Activated CD8-positive, alpha-beta memory T cell treated with anti-CD3 and anti-CD28 coated beads for 24 hours (primary cell): ENCODE results near the gene CEP20.

Experiments
- DNase-seq: peaks from one replicate; pipeline ENCODE4 v3.0.0-alpha.2; 2020

CEP20 gene

GRCh38 chr16:15827709-15828343 lies 60.6 kb downstream of the CEP20 start:
- no peak for DNase-seq

GRCh38 chr16:15827299-15827698 lies 61.1 kb downstream of the CEP20 start:
- DNase-seq, result no peak

- no peak for DNase-seq
These were observed 62.6 kb downstream of the CEP20 start for GRCh38 chr16:15825750-15826305.

GRCh38 chr16:15822957-15823356 lies 65.4 kb downstream of the CEP20 start:
- DNase-seq, result no peak

- DNase-seq, result no peak
These were observed 67.6 kb downstream of the CEP20 start for GRCh38 chr16:15820837-15821236.

GRCh38 chr16:15819046-15819445 lies 69.4 kb downstream of the CEP20 start:
- no peak for DNase-seq

- no peak for DNase-seq
These were observed 71.0 kb downstream of the CEP20 start for GRCh38 chr16:15817446-15817845.

GRCh38 chr16:15816228-15816627 lies 72.2 kb downstream of the CEP20 start:
- DNase-seq, result no peak
